ENCODE results near the gene CCDC27.
"Not testable (repeated sequence)": the region's sequence is repeated elsewhere in the genome, so short reads cannot be mapped to it uniquely, and the experiment has no call there.

Gene CCDC27

GRCh38 chr1:3796215-3797061, 44.2 kb downstream of the CCDC27 start, which contains the start of gene LRRC47:
Gene LRRC47, minus strand, starts transcription at chr1:3796498. Its CDS starts 22 bp downstream, at chr1:3796476.
- peak; percentile 92 for DNase-seq (ENCODE audit: low spot score)
- Histone ChIP-seq H3K4me3 (peak within 1 kb of the TSS; percentile 99), H3K27ac (peak within 1 kb of the TSS; percentile 49 to 84)
- TF ChIP-seq, protein P1, sequence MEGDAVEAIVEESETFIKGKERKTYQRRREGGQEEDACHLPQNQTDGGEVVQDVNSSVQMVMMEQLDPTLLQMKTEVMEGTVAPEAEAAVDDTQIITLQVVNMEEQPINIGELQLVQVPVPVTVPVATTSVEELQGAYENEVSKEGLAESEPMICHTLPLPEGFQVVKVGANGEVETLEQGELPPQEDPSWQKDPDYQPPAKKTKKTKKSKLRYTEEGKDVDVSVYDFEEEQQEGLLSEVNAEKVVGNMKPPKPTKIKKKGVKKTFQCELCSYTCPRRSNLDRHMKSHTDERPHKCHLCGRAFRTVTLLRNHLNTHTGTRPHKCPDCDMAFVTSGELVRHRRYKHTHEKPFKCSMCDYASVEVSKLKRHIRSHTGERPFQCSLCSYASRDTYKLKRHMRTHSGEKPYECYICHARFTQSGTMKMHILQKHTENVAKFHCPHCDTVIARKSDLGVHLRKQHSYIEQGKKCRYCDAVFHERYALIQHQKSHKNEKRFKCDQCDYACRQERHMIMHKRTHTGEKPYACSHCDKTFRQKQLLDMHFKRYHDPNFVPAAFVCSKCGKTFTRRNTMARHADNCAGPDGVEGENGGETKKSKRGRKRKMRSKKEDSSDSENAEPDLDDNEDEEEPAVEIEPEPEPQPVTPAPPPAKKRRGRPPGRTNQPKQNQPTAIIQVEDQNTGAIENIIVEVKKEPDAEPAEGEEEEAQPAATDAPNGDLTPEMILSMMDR (IDR thresholded peaks at IDR 0.05), result no peak

DNA sequence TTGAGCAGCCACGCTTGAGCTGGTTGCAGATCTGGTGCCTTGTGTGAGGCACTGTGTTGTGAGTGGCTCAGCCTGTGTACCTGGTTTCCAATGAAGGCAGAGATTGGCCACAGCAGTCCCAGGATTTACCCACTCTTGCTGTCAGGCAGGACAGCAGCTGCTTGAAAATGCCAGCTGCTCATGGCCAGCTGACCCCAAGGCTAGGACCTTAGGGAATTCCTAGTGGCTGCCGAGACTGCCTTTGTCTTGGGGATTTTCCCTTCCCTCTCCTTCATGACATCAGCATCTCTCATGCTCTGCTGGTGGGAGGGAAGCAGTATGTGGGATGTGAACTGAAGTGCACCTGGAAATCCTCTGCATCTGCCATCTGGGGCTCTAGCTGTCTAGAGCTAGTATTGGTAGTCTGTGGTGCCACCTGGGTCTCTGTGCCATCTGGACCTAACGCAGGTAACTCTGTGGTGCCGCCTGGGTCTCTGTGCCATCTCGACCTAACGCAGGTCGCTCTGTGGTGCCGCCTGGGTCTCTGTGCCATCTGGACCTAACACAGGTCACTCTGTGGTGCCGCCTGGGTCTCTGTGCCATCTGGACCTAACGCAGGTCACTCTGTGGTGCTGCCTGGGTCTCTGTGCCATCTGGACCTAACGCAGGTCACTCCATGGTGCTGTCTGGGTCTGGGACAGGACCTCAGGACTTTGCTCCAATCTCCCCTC, 47.9 kb downstream of the CCDC27 start:
- no peak overlapping the region for H3K27ac ChIP-seq

DNA sequence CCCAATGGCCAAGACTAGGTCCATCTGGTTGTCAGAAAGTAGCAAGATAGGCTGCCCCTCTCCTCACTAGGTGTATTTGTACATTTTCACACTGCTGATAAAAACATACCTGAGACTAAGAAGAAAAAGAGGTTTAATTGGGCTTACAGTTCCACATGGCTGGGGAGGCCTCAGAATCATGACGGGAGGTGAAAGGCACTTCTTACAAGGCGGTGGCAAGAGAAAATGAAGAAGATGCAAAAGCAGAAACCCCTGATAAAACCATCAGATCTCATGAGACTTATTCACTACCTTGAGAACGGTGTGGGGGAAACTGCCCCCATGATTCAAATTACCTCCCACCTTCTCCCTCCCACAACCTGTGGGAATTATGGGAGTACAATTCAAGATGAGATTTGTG, 48.5 kb downstream of the CCDC27 start:
- not testable (repeated sequence) for DNase-seq (ENCODE audit: low spot score); H3K4me3 ChIP-seq; H3K27ac ChIP-seq

More for the DNA sequence above, 47.9 kb downstream of the CCDC27 start:
- TF ChIP-seq, protein P1 (IDR thresholded peaks at IDR 0.05), result no peak
- no peak overlapping the region for H3K4me3 ChIP-seq
- no peak for DNase-seq (ENCODE audit: low spot score)

DNA sequence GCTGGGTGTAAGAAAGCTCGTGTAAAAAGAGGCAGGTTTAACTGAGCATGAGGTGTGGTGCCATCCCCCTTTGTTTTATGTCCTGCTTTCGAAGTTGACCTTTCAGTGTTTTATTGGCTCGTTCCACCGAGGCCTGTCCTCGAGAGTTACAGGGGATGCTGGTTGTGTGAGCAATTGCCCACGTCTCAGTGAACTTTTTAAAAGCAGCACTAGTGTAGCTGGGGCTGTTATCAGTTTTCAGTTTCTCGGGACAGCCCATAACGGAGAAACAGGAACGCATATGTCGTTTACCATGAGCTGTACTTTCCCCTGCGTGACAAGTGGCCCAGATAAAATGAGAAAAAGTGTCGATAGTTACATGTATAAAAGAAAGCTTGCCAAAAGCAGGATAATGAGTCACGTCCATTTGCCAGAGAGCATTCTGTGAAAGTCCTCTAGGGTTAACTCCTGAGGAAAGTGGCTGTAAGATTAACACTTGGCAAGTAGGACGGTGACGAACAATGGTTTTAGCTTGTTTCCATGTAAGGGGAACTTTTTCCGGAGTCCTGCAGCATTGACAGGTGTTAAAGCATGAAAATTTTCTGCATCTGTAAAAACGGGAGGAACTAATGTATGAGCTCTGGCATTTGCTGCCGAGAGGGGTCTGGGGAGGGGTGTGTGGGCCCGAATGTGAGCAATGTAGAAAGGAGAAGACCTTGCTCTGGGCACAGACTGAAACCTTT, 51.8 kb downstream of the CCDC27 start:
- Histone ChIP-seq H3K4me3 (no peak overlapping the region), H3K27ac (no peak overlapping the region)
- TF ChIP-seq, protein P1 (IDR thresholded peaks at IDR 0.05), result no peak
- no peak for DNase-seq (ENCODE audit: low spot score)

DNA sequence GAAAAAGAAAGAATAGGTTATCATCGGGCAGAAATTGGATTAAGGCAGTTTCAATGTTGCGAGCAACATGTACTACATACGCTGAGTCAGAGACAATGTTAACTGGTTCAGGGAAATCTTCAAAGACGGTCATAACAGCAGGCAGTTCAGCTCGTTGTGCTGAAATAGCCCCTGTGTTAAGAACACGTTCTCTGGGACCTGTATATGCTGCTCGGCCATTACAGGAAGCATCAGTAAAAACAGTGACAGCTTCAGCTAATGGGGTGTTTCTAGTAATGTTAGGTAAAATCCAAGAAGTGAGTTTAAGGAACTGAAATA, 52.3 kb downstream of the CCDC27 start:
- H3K4me3 ChIP-seq, H3K27ac ChIP-seq: not testable (repeated sequence)

GRCh38 chr1:3805038-3805437, 52.8 kb downstream of the CCDC27 start:
- H3K4me3 ChIP-seq, result no peak overlapping the region
- TF ChIP-seq, protein P1 (IDR thresholded peaks at IDR 0.05), result no peak
- H3K27ac ChIP-seq, result no peak overlapping the region
- DNase-seq (ENCODE audit: low spot score), result no peak

More for the DNA sequence above, 52.3 kb downstream of the CCDC27 start:
- not testable (repeated sequence) for DNase-seq (ENCODE audit: low spot score)

- TF ChIP-seq, protein P1 (IDR thresholded peaks at IDR 0.05), result no peak
- no peak overlapping the region for H3K27ac ChIP-seq
- H3K4me3 ChIP-seq, result no peak overlapping the region
- no peak for DNase-seq (ENCODE audit: low spot score)
Measured at GRCh38 chr1:3807769-3808168, 55.5 kb downstream of the CCDC27 start.
